Measurements from ENCODE around the gene GSG1L.

GSG1L gene

DNA sequence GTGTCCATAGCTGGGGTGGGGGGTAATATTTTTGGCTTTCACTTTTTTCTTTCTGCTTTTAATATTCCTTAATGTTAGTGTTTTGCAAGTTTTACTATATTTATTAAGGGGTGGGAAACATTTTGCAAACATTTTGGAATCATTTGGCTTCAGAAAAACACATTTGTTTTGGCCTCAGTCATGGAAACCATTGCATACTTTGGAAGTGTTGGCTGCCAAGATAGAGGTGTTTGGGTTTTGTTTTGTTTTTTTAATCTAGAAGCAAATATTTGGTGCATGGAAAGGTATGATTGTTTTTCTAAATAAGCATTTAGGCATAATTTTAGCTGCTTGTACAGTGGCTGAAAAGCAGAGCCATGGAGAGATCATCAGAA is 270.3 kb downstream of the GSG1L start:
- DNase-seq (ENCODE audit: low read depth), result no peak
- no peak overlapping the region for H3K4me3 ChIP-seq (ENCODE audit: low read depth, low read length)
- TF ChIP-seq, protein P1, sequence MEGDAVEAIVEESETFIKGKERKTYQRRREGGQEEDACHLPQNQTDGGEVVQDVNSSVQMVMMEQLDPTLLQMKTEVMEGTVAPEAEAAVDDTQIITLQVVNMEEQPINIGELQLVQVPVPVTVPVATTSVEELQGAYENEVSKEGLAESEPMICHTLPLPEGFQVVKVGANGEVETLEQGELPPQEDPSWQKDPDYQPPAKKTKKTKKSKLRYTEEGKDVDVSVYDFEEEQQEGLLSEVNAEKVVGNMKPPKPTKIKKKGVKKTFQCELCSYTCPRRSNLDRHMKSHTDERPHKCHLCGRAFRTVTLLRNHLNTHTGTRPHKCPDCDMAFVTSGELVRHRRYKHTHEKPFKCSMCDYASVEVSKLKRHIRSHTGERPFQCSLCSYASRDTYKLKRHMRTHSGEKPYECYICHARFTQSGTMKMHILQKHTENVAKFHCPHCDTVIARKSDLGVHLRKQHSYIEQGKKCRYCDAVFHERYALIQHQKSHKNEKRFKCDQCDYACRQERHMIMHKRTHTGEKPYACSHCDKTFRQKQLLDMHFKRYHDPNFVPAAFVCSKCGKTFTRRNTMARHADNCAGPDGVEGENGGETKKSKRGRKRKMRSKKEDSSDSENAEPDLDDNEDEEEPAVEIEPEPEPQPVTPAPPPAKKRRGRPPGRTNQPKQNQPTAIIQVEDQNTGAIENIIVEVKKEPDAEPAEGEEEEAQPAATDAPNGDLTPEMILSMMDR (IDR thresholded peaks at IDR 0.05; ENCODE audit: control insufficient read depth, extremely low read depth, insufficient read depth), result no peak

DNA sequence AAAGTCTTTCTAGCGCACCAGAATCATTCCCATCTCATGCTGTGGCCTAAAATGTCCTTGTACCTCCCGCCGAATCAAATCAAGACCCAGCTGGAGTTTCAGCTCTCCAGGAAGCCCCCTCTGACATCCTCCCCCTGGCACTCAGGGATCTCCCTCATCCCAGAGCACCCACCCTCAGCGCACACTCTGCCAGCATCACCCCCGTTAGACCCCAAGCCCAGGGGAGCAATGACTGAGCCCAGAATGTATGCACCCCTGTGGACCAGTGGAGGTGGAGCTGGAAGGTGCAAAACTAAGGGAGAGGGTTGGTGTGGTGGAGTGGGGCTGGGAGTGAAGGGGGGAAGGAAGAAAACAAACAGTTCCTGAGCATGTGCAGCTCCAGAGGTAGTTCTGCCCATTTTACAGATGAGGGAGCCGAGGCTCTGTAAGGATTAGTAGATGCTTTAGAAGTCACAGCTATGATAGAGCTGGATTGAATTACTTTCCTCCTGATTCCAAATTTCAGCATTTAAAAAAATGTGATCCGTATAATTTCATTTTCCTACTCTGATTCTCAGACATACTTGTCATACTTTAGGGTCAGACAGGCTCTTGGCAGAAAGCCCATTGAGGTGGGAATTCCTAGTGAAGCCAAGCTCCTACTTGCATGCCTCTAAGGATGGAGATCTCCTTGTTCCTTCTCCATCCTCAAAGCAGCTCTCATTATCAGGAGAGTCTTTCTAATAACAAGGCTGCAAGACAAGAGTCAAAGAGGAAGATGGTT is 270.8 kb downstream of the GSG1L start:
- DNase-seq (ENCODE audit: low read depth), result no peak
- no peak overlapping the region for H3K4me3 ChIP-seq (ENCODE audit: low read depth, low read length)
- TF ChIP-seq, protein P1 (IDR thresholded peaks at IDR 0.05; ENCODE audit: control insufficient read depth, extremely low read depth, insufficient read depth), result no peak

DNA sequence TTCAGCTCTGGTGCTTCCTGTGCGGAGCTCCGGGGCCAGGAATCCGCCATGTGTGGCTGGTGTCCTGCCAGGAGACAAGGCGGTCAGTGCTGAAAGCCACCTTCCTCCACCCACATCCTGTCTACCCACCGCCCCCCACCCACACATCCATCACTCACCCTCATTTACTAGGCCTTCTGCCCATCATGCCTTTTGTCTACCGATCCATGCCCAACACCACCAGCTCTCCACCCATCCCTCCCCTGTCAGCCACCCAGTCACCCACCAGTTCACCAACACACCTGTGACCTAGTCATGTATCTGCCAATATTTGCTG is 272.2 kb downstream of the GSG1L start:
- H3K4me3 ChIP-seq (ENCODE audit: low read depth, low read length), result no peak overlapping the region
- DNase-seq (ENCODE audit: low read depth), result no peak
- TF ChIP-seq, protein P1 (IDR thresholded peaks at IDR 0.05; ENCODE audit: control insufficient read depth, extremely low read depth, insufficient read depth), result no peak

DNA sequence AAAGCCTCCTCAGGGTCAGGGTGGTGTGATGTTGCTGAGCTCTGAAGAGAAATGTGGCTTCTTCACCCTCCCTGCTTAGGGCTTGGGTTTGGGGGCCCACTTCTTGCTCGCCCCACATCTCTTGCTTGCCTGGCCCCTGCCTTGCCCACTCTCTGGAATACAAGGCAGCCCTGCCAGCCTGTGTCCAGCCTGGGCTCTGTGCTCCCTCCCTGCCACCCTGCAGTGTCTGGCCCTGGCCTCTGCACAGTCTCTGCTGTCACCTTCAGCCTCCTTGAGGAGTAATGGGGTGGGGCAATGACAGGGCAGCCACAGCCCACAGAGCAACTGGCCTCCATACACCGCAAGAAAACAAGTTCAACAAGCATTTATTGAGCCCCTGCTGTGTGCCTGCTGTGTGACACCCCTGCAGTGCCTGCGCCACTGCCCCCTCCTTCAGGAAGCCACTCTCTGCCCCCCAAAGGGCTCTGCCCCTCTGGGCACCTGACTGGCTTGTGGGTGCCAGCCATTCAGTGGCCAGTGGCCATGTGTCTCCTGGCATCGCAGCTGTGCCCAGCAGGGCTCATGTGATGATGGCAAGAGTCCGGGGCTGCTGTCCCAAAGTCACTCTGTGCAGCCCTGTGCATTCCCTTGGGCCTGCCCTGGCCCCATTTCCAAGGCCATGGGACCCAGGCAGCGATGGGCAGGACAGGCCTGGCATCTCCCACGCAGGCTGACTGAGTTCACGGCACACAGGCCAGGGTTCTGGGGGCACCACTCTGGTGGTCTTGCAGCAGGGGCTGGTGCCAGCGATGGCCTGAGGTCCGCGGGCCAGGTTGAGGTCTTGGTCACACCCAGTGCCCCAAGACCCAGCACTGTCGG is 272.7 kb downstream of the GSG1L start:
- DNase-seq (ENCODE audit: low read depth), result no peak
- TF ChIP-seq, protein P1 (IDR thresholded peaks at IDR 0.05; ENCODE audit: control insufficient read depth, extremely low read depth, insufficient read depth), result no peak
- no peak overlapping the region for H3K4me3 ChIP-seq (ENCODE audit: low read depth, low read length)

DNA sequence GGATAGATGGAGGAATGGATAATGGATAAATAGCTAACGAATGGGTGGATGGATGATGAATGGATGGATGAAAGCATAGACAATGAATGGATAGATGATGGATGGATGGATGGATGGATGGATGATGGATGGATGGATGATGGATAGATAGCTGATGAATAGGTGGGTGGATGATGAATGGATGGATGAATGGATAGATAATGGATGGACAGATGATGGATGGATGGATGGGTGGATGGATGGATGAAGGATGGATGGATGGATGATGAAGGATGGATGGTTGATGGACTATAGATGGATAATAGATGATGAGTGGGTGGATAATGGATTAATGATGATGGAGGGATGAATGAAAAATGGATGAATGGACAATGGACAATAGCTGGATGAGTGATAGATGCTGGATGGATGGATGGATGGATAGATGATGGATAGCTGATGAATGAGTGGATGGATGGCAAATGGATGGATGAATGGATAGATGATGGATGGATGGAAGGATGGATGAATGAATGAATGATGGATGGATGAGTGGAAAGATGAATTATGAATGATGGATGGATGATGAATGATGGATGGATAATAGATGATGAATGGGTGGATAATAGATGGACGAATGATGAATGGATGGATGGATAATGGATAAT is 273.8 kb downstream of the GSG1L start:
- DNase-seq (ENCODE audit: low read depth), result no peak
- no peak overlapping the region for H3K4me3 ChIP-seq (ENCODE audit: low read depth, low read length)
- TF ChIP-seq, protein P1 (IDR thresholded peaks at IDR 0.05; ENCODE audit: control insufficient read depth, extremely low read depth, insufficient read depth), result no peak

DNA sequence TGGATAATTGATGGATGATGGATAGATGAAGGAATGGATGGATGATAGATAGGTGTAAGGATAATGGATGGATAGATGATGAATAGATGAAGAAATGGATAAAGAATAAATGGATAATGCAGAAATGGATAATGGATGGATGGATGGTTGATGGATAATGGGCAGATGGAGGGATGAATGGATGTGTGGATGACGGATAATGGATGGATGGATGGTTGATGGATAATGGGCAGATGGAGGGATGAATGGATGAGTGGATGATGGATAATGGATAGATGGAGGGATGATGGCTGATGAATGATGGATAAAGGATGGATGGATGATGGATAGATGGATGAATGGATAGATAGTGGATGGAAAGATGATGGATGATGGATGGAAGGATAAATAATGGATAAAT is 274.4 kb downstream of the GSG1L start:
- TF ChIP-seq, protein P1 (IDR thresholded peaks at IDR 0.05; ENCODE audit: control insufficient read depth, extremely low read depth, insufficient read depth), result no peak
- DNase-seq (ENCODE audit: low read depth), result no peak
- H3K4me3 ChIP-seq (ENCODE audit: low read depth, low read length), result no peak overlapping the region
